Activated CD4-positive, alpha-beta memory T cell treated with anti-CD3 and anti-CD28 coated beads for 36 hours (primary cell): Measurements from ENCODE around the gene SUSD3. TPM values are rescaled to one million over a fixed set of nuclear protein-coding genes. Genes with fewer than 3 reads are reported as not detected.
"Not testable (repeated sequence)": the region's sequence is repeated elsewhere in the genome, so short reads cannot be mapped to it uniquely, and the experiment has no call there.

Source experiments
- CTCF ChIA-PET: fragments of 350-600 bp; sonication (Branson Sonifier 250); formaldehyde crosslinking; loops from one replicate; lab custom pipeline; 2021; ENCODE audit warnings: antibody characterized with exemption, inconsistent platforms; lab: Charles Lee
- POLR2A ChIA-PET: fragments of 350-600 bp; sonication (Branson Sonifier 250); formaldehyde crosslinking; loops from one replicate; lab custom pipeline; 2021; ENCODE audit warnings: antibody characterized with exemption; lab: Charles Lee
- DNase-seq: peaks from one replicate; pipeline ENCODE4 v3.0.0-alpha.2; 2020
- H3K27ac Mint-ChIP-seq: one replicate; pipeline ENCODE4 v1.8.0; 2021; ENCODE audit warnings: mixed read lengths
- H3K27me3 Mint-ChIP-seq: one replicate; pipeline ENCODE4 v1.8.0; 2021; ENCODE audit warnings: mixed read lengths
- H3K36me3 Mint-ChIP-seq: one replicate; pipeline ENCODE4 v1.8.0; 2021; ENCODE audit warnings: mixed read lengths
- H3K4me1 Mint-ChIP-seq: one replicate; pipeline ENCODE4 v1.8.0; 2021; ENCODE audit warnings: low read depth, mixed read lengths
- H3K4me3 Mint-ChIP-seq: one replicate; pipeline ENCODE4 v1.8.0; 2021; ENCODE audit warnings: mild to moderate bottlenecking, mixed read lengths
- H3K9me3 Mint-ChIP-seq: one replicate; pipeline ENCODE4 v1.8.0; 2021; ENCODE audit warnings: mixed read lengths
- intact Hi-C: fragments of 100-400 bp; cut with micrococcal nuclease; formaldehyde crosslinking; loops from one replicate; pipeline ENCODE4 v1.15.1; 2023
- total RNA-seq, 2 experiments: library from RNA; stranded (reverse); gene quantifications; one replicate each; pipeline ENCODE4 v1.2.3, GENCODE V29; 2021

The SUSD3 gene
- total RNA-seq, 2 experiments from 2014 or later: 67.0 to 72.8 TPM

DNA sequence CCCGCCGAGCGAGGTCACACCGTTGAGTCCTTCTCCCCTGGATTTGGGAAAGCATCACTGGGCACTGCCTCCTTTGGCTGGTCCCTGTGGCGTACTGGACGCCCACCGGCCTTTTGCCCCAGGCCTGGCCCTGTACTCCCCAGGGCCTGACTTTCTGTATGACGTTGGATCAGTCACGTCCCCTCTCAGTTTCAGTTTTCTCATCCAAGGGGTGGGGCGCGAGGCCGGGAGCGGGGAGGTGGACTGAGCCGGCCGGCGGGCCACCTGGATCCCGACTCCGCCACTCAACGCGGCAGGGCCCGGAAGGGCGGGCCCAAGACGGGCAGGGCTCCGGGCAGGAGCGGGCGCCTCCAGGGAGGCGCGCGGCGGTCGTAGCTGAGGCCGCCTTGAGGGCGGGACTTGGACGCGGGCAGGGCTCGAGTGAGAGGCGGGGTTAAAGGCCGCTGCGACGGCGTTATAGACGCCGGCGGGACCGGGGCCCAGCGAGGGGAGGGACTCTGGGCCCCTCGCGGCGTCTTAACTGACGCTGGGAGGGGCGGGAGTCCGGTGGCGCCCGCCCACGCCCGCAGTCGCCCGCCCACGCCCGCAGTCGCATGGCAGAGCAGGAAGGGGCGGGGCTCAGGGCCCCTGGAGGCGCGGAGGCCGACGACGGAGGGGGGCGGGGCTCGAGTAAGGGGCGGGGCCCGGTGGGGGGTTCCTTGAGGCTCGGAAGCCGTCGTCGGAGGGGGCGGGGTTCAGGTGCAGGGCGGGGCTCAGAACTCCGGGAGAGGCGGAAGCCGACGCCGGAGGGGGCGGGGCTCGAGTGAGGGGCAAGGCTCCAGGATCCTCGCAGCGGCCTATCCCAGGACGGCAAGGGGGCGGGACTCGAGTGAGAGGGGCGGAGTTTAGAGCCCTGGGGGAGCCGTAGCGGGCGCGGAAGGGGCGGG lies 37.0 kb downstream of the SUSD3 start:
- H3K27ac Mint-ChIP-seq: peak overlapping the region; percentile 98
- H3K4me3 Mint-ChIP-seq: peak overlapping the region; percentile 83
- peak; percentile 100 for DNase-seq
- H3K9me3 Mint-ChIP-seq: peaks cover 22% of the 10 kb centered on the region
- ChIA-PET CTCF (interaction anchor here (1.5 to 5.6 kb wide), 3 partner anchors 13 to 92 kb away, joined by 5 to 39 read pairs (median 6); no protein-coding TSS in a partner anchor), POLR2A (interaction anchor here (1.0 to 1.8 kb wide), 5 partner anchors 10 to 36 kb away, joined by 4 to 10 read pairs (median 9); no protein-coding TSS in a partner anchor)
- intact Hi-C loops: loop anchor here (1.0 to 10.0 kb wide), 10 partner anchors 31 to 472 kb away; partner anchors contain the start of genes BICD2, FAM120A, FAM120AOS and NINJ1
- peaks cover 15% of the 10 kb centered on the region for H3K36me3 Mint-ChIP-seq
- H3K27me3 Mint-ChIP-seq: no peaks in the 10 kb centered on the region
- peaks cover 73% of the 10 kb centered on the region for H3K4me1 Mint-ChIP-seq

DNA sequence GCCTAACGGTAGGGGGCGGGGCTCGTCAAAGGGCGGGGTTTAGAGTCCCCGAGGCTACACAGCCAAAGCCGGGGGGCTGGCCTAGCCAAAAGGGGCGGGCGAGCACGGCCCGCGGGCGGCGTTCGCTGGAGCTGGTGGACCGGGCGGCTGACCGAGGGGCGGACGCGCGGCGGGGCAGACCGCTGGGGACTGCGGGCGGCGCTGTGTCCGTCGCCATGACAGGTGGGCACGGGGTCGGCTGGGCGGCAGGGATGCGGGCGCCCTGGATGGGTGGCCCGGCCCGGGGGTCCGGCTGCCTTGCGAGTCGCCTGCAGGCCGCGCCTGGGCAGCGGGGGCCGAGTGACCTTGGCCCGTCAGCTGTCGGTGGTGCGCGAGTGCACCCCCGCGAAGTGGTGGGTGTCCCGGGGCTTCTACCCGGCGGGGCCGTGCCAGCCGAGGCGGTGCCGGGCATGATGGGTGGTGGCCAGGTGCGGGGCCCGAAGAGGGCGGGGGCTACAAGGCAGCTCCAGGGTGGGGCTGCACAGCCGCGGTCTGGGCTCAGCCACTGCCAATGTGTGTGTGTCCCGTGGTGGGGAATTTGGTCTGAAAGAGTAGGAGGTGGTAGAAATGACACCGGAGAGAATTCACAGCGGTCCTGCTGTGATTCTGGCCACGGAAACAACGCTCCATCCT lies 37.8 kb downstream of the SUSD3 start, which contains the start of gene CARD19:
CARD19 (plus strand) TSS at position 87 of the 672 bp plus-strand sequence; CDS start at position 216, 129 bp downstream.
- DNase-seq: peak; percentile 66
- H3K27ac Mint-ChIP-seq: peak within 1 kb of the TSS; percentile 98
- H3K4me3 Mint-ChIP-seq: peak within 1 kb of the TSS; percentile 88
- H3K27me3 Mint-ChIP-seq: no peaks in the 10 kb centered on the region
- POLR2A ChIA-PET: interaction anchor here (1.5 to 1.8 kb wide), 2 partner anchors 13 to 32 kb away, joined by 6 to 10 read pairs; no protein-coding TSS in a partner anchor
- intact Hi-C loops: loop anchor here (2.0 to 10.0 kb wide), 7 partner anchors 39 to 471 kb away; partner anchors contain the start of genes BICD2, FAM120A, FAM120AOS and NINJ1
- peaks cover 14% of the 10 kb centered on the region for H3K36me3 Mint-ChIP-seq
- peaks cover 16% of the 10 kb centered on the region for H3K9me3 Mint-ChIP-seq
- peaks cover 70% of the 10 kb centered on the region for H3K4me1 Mint-ChIP-seq
- CTCF ChIA-PET: interaction anchor here (1.1 to 5.6 kb wide), 4 partner anchors 12 to 141 kb away, joined by 3 to 39 read pairs (median 6); no protein-coding TSS in a partner anchor

DNA sequence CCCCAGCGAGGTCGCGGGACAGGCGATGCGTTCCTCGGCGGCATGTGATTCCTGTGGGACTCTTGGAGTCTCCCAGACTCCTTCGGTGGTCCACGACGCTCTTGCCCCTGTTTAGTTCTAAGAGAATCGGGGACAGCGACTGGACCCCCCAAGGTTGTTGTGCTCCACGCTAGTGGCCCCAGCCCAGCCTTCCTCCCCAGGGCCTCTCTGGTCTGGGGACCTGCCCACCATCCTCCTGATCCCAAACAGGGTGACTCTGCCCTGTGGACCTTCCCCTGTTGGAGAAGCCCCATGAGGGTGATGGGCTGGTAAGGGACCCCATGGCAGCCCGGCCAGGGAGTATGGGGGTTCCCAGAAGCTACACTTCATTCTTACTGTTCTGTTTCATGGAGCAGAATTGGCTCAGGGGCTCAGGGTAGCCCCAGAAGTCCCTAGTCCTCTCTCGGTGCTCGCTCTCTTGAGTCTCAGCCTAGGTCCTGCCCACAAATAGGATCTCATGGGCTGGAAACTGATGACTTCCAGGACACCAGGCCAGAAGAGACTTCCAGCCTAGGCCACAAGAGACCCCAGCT lies 38.4 kb downstream of the SUSD3 start:
- DNase-seq: no peak
- peak overlapping the region; percentile 79 for H3K27ac Mint-ChIP-seq
- H3K4me3 Mint-ChIP-seq: peak overlapping the region; percentile 88
- peaks cover 14% of the 10 kb centered on the region for H3K36me3 Mint-ChIP-seq
- intact Hi-C loops: loop anchor here (2.0 to 10.0 kb wide), 7 partner anchors 38 to 470 kb away; partner anchors contain the start of genes BICD2, FAM120A, FAM120AOS and NINJ1
- CTCF ChIA-PET: interaction anchor here (1.1 to 5.6 kb wide), 3 partner anchors 12 to 142 kb away, joined by 3 to 39 read pairs (median 10); no protein-coding TSS in a partner anchor
- peaks cover 67% of the 10 kb centered on the region for H3K4me1 Mint-ChIP-seq
- no peaks in the 10 kb centered on the region for H3K27me3 Mint-ChIP-seq
- peaks cover 10% of the 10 kb centered on the region for H3K9me3 Mint-ChIP-seq
- POLR2A ChIA-PET: interaction anchor here (0.8 to 1.8 kb wide), 3 partner anchors 10 to 131 kb away, joined by 3 to 6 read pairs (median 5); no protein-coding TSS in a partner anchor

DNA sequence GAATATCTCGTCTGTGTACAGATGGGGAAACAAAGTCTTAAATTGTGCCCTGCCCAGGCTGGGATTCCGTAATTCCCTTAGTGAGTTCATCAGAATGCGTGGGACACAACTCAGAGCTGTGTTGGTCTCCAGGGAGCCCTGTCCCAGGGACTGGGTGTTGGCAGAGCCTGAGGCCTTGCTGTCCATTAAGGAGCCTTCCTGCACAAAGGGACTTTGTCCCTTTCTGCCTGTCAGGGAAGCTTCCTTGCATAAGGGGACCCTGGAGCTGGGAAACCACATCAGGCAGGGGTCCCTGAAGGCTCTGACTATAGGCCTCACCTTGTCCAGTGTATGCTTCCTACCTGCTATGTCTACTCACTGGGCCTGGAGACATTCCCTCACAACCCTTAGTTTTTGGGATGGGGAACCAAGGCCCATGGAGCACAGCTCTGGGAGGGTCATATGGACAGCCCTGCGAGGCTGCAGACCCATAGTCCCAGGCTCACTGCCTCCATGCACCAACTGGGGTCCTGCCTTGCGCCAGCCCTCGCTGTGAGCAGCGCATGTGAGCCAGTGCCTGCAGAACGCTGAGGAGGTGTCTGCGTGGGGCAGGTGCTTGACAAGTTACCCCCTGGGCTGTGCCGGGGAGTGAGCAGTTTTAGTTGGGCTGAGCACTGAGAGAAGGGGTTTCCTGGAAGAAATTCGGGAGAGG lies 39.2 kb downstream of the SUSD3 start:
- H3K36me3 Mint-ChIP-seq: peaks cover 10% of the 10 kb centered on the region
- intact Hi-C loops: loop anchor here (2.0 to 10.0 kb wide), 7 partner anchors 37 to 470 kb away; partner anchors contain the start of genes BICD2, FAM120A, FAM120AOS and NINJ1
- ChIA-PET CTCF (interaction anchor here (1.9 to 5.6 kb wide), 3 partner anchors 11 to 141 kb away, joined by 6 to 39 read pairs (median 10); no protein-coding TSS in a partner anchor), POLR2A (interaction anchor here (0.8 to 1.8 kb wide), 3 partner anchors 9 to 132 kb away, joined by 3 to 6 read pairs (median 5); no protein-coding TSS in a partner anchor)
- H3K27me3 Mint-ChIP-seq: no peaks in the 10 kb centered on the region
- H3K9me3 Mint-ChIP-seq: peaks cover 2% of the 10 kb centered on the region
- peak overlapping the region; percentile 88 for H3K4me3 Mint-ChIP-seq
- no peak for DNase-seq
- H3K4me1 Mint-ChIP-seq: peaks cover 66% of the 10 kb centered on the region
- H3K27ac Mint-ChIP-seq: peak overlapping the region; percentile 86

DNA sequence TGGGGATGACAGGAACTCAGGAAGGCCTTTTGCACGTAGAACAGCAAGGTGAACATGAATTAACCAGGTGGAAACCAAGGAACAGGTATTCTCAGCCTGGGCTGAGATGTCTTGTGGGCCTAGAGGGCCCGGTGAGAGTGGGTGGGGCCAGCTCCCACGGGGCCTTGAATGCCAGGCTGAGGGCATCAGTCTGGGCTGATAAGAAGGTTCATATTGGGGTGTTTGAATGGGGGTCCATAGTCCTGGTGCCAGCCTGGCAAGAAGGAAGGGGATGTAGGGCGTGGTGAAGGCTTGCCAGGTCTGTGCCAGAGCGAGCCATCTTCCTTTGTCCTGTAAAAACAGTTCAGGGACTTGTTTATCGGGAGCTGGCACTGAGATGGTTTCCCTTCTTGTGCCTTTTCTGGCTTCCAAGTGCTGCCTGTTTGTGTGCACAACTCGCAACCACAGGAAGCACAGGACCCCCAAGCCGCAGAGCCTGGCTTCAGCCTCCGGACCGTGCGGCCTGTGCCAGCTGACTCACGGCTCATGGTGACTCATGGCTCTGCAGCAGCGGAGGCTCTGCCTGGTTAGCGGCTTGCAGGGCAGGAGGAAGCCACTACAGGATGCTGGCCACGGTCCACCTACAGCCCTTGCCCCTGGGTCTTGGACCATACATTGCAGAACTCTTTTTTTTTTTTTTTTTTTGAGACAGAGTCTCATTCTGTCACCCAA lies 39.9 kb downstream of the SUSD3 start:
- POLR2A ChIA-PET: interaction anchor here (0.5 to 1.8 kb wide), 2 partner anchors 8 to 118 kb away, joined by 4 to 5 read pairs; no protein-coding TSS in a partner anchor
- H3K27ac Mint-ChIP-seq: peak overlapping the region; percentile 86
- no peaks in the 10 kb centered on the region for H3K27me3 Mint-ChIP-seq
- CTCF ChIA-PET: interaction anchor here (0.8 to 5.6 kb wide), 4 partner anchors 10 to 141 kb away, joined by 3 to 39 read pairs (median 8); no protein-coding TSS in a partner anchor
- DNase-seq: peak; percentile 84
- H3K4me3 Mint-ChIP-seq: peak overlapping the region; percentile 88
- H3K9me3 Mint-ChIP-seq: peaks cover under 1% of the 10 kb centered on the region
- H3K36me3 Mint-ChIP-seq: peaks cover 11% of the 10 kb centered on the region
- intact Hi-C loops: loop anchor here (5.0 to 10.0 kb wide), 5 partner anchors 131 to 469 kb away; partner anchors contain the start of genes BICD2, FAM120A, FAM120AOS and ZNF484
- H3K4me1 Mint-ChIP-seq: peaks cover 64% of the 10 kb centered on the region

DNA sequence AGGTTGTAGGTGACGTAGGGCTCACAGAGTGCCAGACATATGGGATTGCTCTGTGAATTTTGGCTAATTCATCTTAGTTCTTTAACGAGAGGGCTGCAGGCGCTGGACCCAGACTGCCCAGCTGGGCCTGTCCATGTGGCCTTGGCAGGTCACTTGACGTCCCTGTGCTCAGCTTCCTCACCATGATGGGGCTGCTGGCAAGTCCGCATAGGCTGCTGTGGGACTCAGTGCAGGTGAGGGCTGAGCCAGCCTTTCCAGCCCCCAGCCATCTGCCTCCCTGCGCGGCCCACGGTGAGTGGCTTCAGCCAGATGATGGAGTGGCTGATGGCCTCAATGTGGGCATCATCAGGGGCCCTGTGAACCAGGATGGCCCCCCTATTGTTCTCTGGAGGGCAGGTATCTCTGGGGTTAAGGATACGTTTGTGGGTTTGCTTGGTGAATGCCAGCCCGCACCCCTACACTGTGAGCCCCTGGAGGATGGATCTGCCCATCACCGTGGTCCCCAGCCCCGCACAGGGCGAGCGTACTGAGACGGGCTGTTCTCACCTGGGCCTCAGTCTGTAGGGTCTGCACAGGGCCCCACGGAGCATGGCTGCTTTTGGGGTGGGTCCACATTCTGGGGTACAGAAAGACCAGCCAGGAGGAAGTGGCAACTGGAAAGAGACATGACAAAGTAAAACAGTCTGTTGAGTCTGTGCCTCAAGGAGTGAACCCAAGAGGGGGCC lies 41.2 kb downstream of the SUSD3 start:
- CTCF ChIA-PET: interaction anchor here (2.4 to 5.6 kb wide), 2 partner anchors 9 to 97 kb away, joined by 6 to 39 read pairs; no protein-coding TSS in a partner anchor
- no peaks in the 10 kb centered on the region for H3K27me3 Mint-ChIP-seq
- peaks cover 12% of the 10 kb centered on the region for H3K9me3 Mint-ChIP-seq
- H3K4me1 Mint-ChIP-seq: peaks cover 61% of the 10 kb centered on the region
- DNase-seq: no peak
- peaks cover 23% of the 10 kb centered on the region for H3K36me3 Mint-ChIP-seq
- intact Hi-C loops: loop anchor here (5.0 to 10.0 kb wide), 5 partner anchors 132 to 468 kb away; partner anchors contain the start of genes BICD2, FAM120A, FAM120AOS and ZNF484
- H3K4me3 Mint-ChIP-seq: peak overlapping the region; percentile 88
- POLR2A ChIA-PET: no interaction called here
- H3K27ac Mint-ChIP-seq: peak overlapping the region; percentile 35

DNA sequence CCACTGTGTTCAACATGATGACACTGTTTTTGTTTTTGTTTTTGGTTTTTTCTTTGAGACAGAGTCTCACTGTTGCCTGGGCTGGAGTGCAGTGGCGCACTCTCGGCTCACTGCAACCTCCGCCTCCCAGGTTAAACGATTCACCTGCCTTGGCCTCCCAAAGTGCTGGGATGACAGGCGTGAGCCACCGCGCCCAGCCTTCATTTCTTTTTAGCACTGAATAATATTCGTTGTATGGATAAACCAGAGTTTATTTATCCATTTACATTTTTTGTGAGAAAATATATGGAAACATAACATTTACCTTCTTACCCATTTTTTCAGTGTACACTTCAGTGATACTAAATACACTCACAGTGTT lies 41.8 kb downstream of the SUSD3 start:
- CTCF ChIA-PET: no interaction called here
- H3K9me3 Mint-ChIP-seq: peaks cover 14% of the 10 kb centered on the region
- no peak for DNase-seq

DNA sequence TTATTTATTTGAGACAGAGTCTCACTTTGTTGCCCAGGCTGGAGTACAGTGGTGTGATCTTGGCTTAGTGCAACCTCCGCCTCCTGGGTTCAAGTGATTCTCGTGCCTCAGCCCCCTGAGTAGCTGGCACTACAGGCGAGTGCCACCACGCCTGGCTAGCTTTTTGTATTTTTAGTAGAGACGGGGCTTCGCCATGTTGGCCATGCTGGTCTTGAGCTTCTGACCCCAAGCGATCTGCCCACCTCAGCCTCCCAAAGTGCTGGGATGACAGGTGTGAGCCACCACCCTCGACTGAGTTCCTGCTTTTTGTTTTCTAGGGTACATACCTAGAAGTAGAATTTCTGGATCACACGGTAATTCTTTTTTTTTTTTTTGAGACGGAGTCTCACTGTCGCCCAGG lies 42.6 kb downstream of the SUSD3 start:
- DNase-seq, intact Hi-C loops, H3K4me3 Mint-ChIP-seq, H3K27me3 Mint-ChIP-seq, H3K27ac Mint-ChIP-seq: not testable (repeated sequence)
- Mint-ChIP-seq H3K36me3 (peaks cover 28% of the 10 kb centered on the region), H3K4me1 (peaks cover 72% of the 10 kb centered on the region), H3K9me3 (peaks cover 14% of the 10 kb centered on the region)
- ChIA-PET CTCF (interaction anchor here (0.6 to 0.7 kb wide), 2 partner anchors 37 to 574 kb away, joined by 3 read pairs; no protein-coding TSS in a partner anchor), POLR2A (interaction anchor here (0.6 kb wide), 1 partner anchor 139 kb away, joined by 3 read pairs; no protein-coding TSS in a partner anchor)

More for the DNA sequence above, 41.8 kb downstream of the SUSD3 start:
- intact Hi-C loops: no loop called here
- Mint-ChIP-seq H3K36me3 (peaks cover 28% of the 10 kb centered on the region), H3K27ac (no peak overlapping the region), H3K27me3 (no peaks in the 10 kb centered on the region), H3K4me3 (no peak overlapping the region), H3K4me1 (peaks cover 64% of the 10 kb centered on the region)
- POLR2A ChIA-PET: no interaction called here

DNA sequence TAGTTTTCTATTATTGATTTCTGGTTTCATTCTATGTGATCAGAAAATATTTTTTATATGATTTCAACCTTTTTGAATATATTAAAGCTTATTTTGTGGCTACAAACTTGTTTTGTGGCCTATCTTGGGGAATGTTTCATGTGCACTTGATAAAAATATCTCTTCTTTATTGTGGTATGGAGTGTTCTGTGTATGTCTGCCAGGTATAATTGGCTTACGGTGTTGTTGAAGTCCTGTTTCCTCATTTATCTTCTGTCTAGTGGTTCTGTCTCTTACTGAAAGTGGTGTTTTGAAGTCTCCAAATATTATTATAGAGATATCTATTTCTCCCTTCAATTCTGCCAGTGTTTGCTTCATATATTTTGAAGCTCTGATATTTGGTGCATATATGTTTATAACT lies 47.1 kb downstream of the SUSD3 start:
- intact Hi-C loops: no loop called here
- peak overlapping the region; percentile 23 for H3K27ac Mint-ChIP-seq

More for the DNA sequence above, 47.1 kb downstream of the SUSD3 start:
- no peaks in the 10 kb centered on the region for H3K27me3 Mint-ChIP-seq
- H3K4me1 Mint-ChIP-seq: peaks cover 71% of the 10 kb centered on the region
- DNase-seq: no peak
- no peak overlapping the region for H3K4me3 Mint-ChIP-seq
- ChIA-PET POLR2A (no interaction called here), CTCF (interaction anchor here (0.6 to 6.7 kb wide), 4 partner anchors 13 to 215 kb away, joined by 3 to 80 read pairs (median 6); no protein-coding TSS in a partner anchor)
- H3K9me3 Mint-ChIP-seq: peaks cover 14% of the 10 kb centered on the region
- H3K36me3 Mint-ChIP-seq: peaks cover 32% of the 10 kb centered on the region
